ENCODE data around the gene GABBR2. TPM values are rescaled to one million over a fixed set of nuclear protein-coding genes. Genes with fewer than 3 reads are reported as not detected.

The GABBR2 gene
- total and polyA plus RNA-seq, 9 of the 15 experiments (the other 6 are each of a cell fraction or from before 2014, with no cell fraction given): 0.15 to 1.9 (median 0.32) TPM

GRCh38 chr9:98449871-98450270 lies 258.9 kb downstream of the GABBR2 start (continued):
- TF ChIP-seq ZNF280A (IDR thresholded peaks at IDR 0.05; ENCODE audit: low read depth, partially characterized antibody): no peak
- no peak for TF ChIP-seq U2AF2 (optimal IDR thresholded peaks at IDR 0.05; ENCODE audit: low read depth, low read length)
- TF ChIP-seq TEAD1 (CRISPR knock-in tag; IDR thresholded peaks at IDR 0.05): no peak
- no peak for TF ChIP-seq ZHX1 (conservative IDR thresholded peaks at IDR 0.05; ENCODE audit: low read length)
- no peak for TF ChIP-seq MCM2 (IDR thresholded peaks at IDR 0.05; ENCODE audit: low read depth)
- TF ChIP-seq, protein P1, sequence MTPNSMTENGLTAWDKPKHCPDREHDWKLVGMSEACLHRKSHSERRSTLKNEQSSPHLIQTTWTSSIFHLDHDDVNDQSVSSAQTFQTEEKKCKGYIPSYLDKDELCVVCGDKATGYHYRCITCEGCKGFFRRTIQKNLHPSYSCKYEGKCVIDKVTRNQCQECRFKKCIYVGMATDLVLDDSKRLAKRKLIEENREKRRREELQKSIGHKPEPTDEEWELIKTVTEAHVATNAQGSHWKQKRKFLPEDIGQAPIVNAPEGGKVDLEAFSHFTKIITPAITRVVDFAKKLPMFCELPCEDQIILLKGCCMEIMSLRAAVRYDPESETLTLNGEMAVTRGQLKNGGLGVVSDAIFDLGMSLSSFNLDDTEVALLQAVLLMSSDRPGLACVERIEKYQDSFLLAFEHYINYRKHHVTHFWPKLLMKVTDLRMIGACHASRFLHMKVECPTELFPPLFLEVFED (CRISPR knock-in tag; conservative IDR thresholded peaks at IDR 0.05): no peak
- TF ChIP-seq PTRF (tag; IDR thresholded peaks at IDR 0.05): no peak
- no peak for TF ChIP-seq KDM2B (CRISPR knock-in tag; IDR thresholded peaks at IDR 0.05)
- TF ChIP-seq ZNF23 (CRISPR knock-in tag; IDR thresholded peaks at IDR 0.05): no peak

Measured in K562 (cell line).